HEK293 (cell line): ENCODE data around the gene HES1.
A peak's percentile ranks its signal among the peaks of the same experiment; 100 is the strongest.

Experiments
- CTCF ChIA-PET: fragments of 350-600 bp; formaldehyde crosslinking; extraction: SDS; loops from one replicate; lab custom pipeline; 2021; ENCODE audit warnings: antibody characterized with exemption; lab: Yijun Ruan, JAX
- POLR2A ChIA-PET: fragments of 300-600 bp; formaldehyde crosslinking; extraction: SDS; loops from one replicate; lab custom pipeline; 2020; ENCODE audit warnings: antibody characterized with exemption, inconsistent platforms; lab: Yijun Ruan, JAX
- H3K27ac ChIP-seq: fragments of 200-500 bp; sonication (Bioruptor generic); 2 replicates; pipeline ENCODE4 v1.5.1; 2014; ENCODE audit warnings: low read depth, low read length, control low read depth, inconsistent platforms; ENCODE audit errors: extremely low read depth
- H3K36me3 ChIP-seq, 2 experiments: fragments of 200-500 bp in 1 of 2; sonication (Bioruptor generic) in 1 of 2; 1 replicate in 1 of 2; 2 replicates in 1 of 2; pipeline ENCODE4 v1.5.1; 2014 to 2017; ENCODE audit warnings: inconsistent platforms in 2 of 2, low read length in 2 of 2; ENCODE audit not compliant: control insufficient read depth in 2 of 2, insufficient read depth in 1 of 2
- H3K4me1 ChIP-seq: fragments of 200-500 bp; sonication (Bioruptor generic); 2 replicates; pipeline ENCODE4 v1.5.1; 2014; ENCODE audit warnings: mild to moderate bottlenecking, low read length, inconsistent platforms; ENCODE audit not compliant: control insufficient read depth, insufficient read depth
- H3K4me3 ChIP-seq: 2 replicates; pipeline ENCODE4 v1.5.1; 2011; ENCODE audit warnings: low read depth, mild to moderate bottlenecking, control low read depth, low read length, moderate library complexity
- H3K9me3 ChIP-seq: fragments of 200-500 bp; sonication (Bioruptor generic); 2 replicates; pipeline ENCODE4 v1.5.1; 2014; ENCODE audit warnings: low read depth, low read length, inconsistent platforms; ENCODE audit not compliant: control insufficient read depth, insufficient read depth
- PRDM1 ChIP-seq: fragments of 450-650 bp; formaldehyde crosslinking; IDR thresholded peaks from 2 replicates; pipeline ENCODE4; 2016; ENCODE audit warnings: missing biosample characterization, missing genetic modification characterization
- TCF7L2 ChIP-seq: IDR thresholded peaks from 2 replicates; pipeline ENCODE4 v1.6.1; 2011; ENCODE audit warnings: low read depth, mild to moderate bottlenecking, inconsistent platforms, low read length, moderate library complexity, borderline replicate concordance
- TRIM28 ChIP-seq: IDR thresholded peaks from 2 replicates; pipeline ENCODE4 v1.6.1; 2011; ENCODE audit warnings: low read length, control low read depth, borderline replicate concordance
- YY2 ChIP-seq: fragments of 450-650 bp; formaldehyde crosslinking; IDR thresholded peaks from 2 replicates; pipeline ENCODE4 v1.5.1; 2016; ENCODE audit warnings: missing biosample characterization, missing genetic modification characterization
- ZBTB17 ChIP-seq: fragments of 450-650 bp; formaldehyde crosslinking; IDR thresholded peaks from 2 replicates; pipeline ENCODE4 v1.5.1; 2016; ENCODE audit warnings: missing biosample characterization, missing genetic modification characterization
- ZFHX2 ChIP-seq: fragments of 450-650 bp; formaldehyde crosslinking; conservative IDR thresholded peaks from 2 replicates; pipeline ENCODE4 v1.5.1; 2016; ENCODE audit warnings: missing biosample characterization, missing genetic modification characterization
- ZNF16 ChIP-seq: fragments of 450-650 bp; formaldehyde crosslinking; IDR thresholded peaks from 2 replicates; pipeline ENCODE4 v1.5.1; 2016; ENCODE audit warnings: low read depth, missing biosample characterization, missing genetic modification characterization
- ZNF175 ChIP-seq: fragments of 450-650 bp; formaldehyde crosslinking; IDR thresholded peaks from 2 replicates; pipeline ENCODE4 v1.5.1; 2016; ENCODE audit warnings: missing biosample characterization, missing genetic modification characterization
- ZNF202 ChIP-seq: fragments of 450-650 bp; formaldehyde crosslinking; IDR thresholded peaks from 2 replicates; pipeline ENCODE4 v1.5.1; 2016; ENCODE audit warnings: missing biosample characterization, missing genetic modification characterization, borderline replicate concordance
- ZNF266 ChIP-seq: fragments of 450-650 bp; formaldehyde crosslinking; IDR thresholded peaks from 2 replicates; pipeline ENCODE4 v1.5.1; 2016; ENCODE audit warnings: missing biosample characterization, missing genetic modification characterization, low read depth
- ZNF335 ChIP-seq: fragments of 450-650 bp; formaldehyde crosslinking; conservative IDR thresholded peaks from 2 replicates; pipeline ENCODE4 v1.5.1; 2016; ENCODE audit warnings: missing biosample characterization, missing genetic modification characterization
- ZNF341 ChIP-seq: fragments of 450-650 bp; formaldehyde crosslinking; IDR thresholded peaks from 2 replicates; pipeline ENCODE4; 2016; ENCODE audit warnings: low read depth, missing biosample characterization, missing genetic modification characterization
- ZNF561 ChIP-seq: fragments of 450-650 bp; IDR thresholded peaks from 2 replicates; pipeline ENCODE4 v1.5.1; 2018; ENCODE audit warnings: missing biosample characterization, missing genetic modification characterization, borderline replicate concordance
- ZNF629 ChIP-seq: fragments of 450-650 bp; formaldehyde crosslinking; IDR thresholded peaks from 2 replicates; pipeline ENCODE4 v1.5.1; 2017; ENCODE audit warnings: missing biosample characterization, missing genetic modification characterization
- ZNF660 ChIP-seq: fragments of 450-650 bp; IDR thresholded peaks from 2 replicates; pipeline ENCODE4 v1.5.1; 2018; ENCODE audit warnings: missing biosample characterization, mild to moderate bottlenecking, missing genetic modification characterization
- ZNF664 ChIP-seq: fragments of 450-650 bp; formaldehyde crosslinking; IDR thresholded peaks from 2 replicates; pipeline ENCODE4 v1.5.1; 2016; ENCODE audit warnings: missing biosample characterization, missing genetic modification characterization
- ZNF704 ChIP-seq: fragments of 450-650 bp; formaldehyde crosslinking; IDR thresholded peaks from 2 replicates; pipeline ENCODE4 v1.5.1; 2016; ENCODE audit warnings: missing biosample characterization, missing genetic modification characterization
- ZNF843 ChIP-seq: fragments of 450-650 bp; formaldehyde crosslinking; IDR thresholded peaks from 2 replicates; pipeline ENCODE4 v1.5.1; 2016; ENCODE audit warnings: missing biosample characterization, missing genetic modification characterization
- ZSCAN30 ChIP-seq: fragments of 450-650 bp; IDR thresholded peaks from 2 replicates; pipeline ENCODE4 v1.5.1; 2018; ENCODE audit warnings: missing biosample characterization, mild to moderate bottlenecking, missing genetic modification characterization, moderate library complexity
- TF ChIP-seq, protein P1 (sequence below): fragments of 450-650 bp; formaldehyde crosslinking; IDR thresholded peaks from 2 replicates; pipeline ENCODE4 v1.5.1; 2016; ENCODE audit warnings: missing biosample characterization, missing genetic modification characterization
- TF ChIP-seq, protein P2 (sequence below): fragments of 450-650 bp; formaldehyde crosslinking; IDR thresholded peaks from 2 replicates; pipeline ENCODE4 v1.5.1; 2016; ENCODE audit warnings: missing biosample characterization, missing genetic modification characterization
- TF ChIP-seq, protein P3 (sequence below): sonication (generic); formaldehyde crosslinking; IDR thresholded peaks from 2 replicates; pipeline ENCODE4 v1.8.1; 2022; ENCODE audit warnings: mild to moderate bottlenecking, moderate library complexity, missing genetic modification reagents
- TF ChIP-seq, protein P4 (sequence below): fragments of 450-650 bp; formaldehyde crosslinking; IDR thresholded peaks from 2 replicates; pipeline ENCODE4; 2016; ENCODE audit warnings: missing biosample characterization, missing genetic modification characterization

Gene HES1

GRCh38 chr3:194133661-194134230 is 2.2 kb upstream of the HES1 start (continued):
- peak; percentile 33; the same call in 1 of the 2 replicates for TF ChIP-seq ZNF341 (tag by site-specific recombination)
- TF ChIP-seq ZNF664 (tag by site-specific recombination) = no peak
- TF ChIP-seq, protein P1, sequence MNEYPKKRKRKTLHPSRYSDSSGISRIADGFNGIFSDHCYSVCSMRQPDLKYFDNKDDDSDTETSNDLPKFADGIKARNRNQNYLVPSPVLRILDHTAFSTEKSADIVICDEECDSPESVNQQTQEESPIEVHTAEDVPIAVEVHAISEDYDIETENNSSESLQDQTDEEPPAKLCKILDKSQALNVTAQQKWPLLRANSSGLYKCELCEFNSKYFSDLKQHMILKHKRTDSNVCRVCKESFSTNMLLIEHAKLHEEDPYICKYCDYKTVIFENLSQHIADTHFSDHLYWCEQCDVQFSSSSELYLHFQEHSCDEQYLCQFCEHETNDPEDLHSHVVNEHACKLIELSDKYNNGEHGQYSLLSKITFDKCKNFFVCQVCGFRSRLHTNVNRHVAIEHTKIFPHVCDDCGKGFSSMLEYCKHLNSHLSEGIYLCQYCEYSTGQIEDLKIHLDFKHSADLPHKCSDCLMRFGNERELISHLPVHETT (tag by site-specific recombination) = 0 out of 2 replicates have a peak, but pooled peaks have one; percentile 21
- no peak for TF ChIP-seq ZNF175 (tag by site-specific recombination)
- no peak for TF ChIP-seq ZNF704 (tag by site-specific recombination)
- TF ChIP-seq ZNF660 (tag by site-specific recombination) = peak; percentile 61
- TF ChIP-seq, protein P2, sequence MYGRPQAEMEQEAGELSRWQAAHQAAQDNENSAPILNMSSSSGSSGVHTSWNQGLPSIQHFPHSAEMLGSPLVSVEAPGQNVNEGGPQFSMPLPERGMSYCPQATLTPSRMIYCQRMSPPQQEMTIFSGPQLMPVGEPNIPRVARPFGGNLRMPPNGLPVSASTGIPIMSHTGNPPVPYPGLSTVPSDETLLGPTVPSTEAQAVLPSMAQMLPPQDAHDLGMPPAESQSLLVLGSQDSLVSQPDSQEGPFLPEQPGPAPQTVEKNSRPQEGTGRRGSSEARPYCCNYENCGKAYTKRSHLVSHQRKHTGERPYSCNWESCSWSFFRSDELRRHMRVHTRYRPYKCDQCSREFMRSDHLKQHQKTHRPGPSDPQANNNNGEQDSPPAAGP (tag by site-specific recombination) = peak; percentile 26; the same call in 1 of the 2 replicates
- TF ChIP-seq ZNF16 (tag by site-specific recombination) = no peak
- peak; percentile 86 for TF ChIP-seq TCF7L2
- TF ChIP-seq ZFHX2 (tag by site-specific recombination) = peak; percentile 80
- TF ChIP-seq YY2 = no peak
- peak; percentile 89 for TF ChIP-seq ZBTB17 (tag by site-specific recombination)

DNA sequence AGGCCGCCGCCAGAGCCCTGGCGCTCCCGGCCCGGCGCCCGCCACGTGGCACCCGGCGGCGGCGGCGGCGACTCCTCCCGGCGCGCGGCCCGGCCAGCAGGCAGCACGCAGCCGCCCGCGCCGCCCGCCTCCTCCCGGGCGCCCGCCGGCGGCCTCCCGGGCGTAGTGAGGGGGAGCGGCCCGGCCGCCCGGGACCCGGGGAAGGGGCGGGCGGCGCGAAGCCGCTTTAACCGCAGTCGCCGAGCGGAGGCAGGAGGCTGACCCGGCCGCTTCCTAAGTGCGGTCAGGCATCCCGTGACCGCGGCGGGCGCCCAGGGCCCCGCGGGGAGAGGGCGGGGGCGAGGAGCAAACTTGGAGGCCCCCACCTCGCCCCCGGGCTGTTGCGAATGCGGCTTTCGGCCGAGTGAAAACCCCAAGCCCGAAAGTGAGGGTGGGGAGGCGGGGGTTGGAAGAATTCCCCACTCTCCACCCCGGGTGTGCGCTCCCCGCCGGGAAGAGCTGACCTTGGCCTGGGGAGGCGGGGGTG is 1.7 kb upstream of the HES1 start:
- TF ChIP-seq TRIM28 = no peak
- TF ChIP-seq ZNF660 (tag by site-specific recombination) = peak; percentile 55; the same call in 1 of the 2 replicates
- TF ChIP-seq ZNF266 (tag by site-specific recombination) = no peak
- no peak for TF ChIP-seq ZNF629 (tag by site-specific recombination)
- TF ChIP-seq ZBTB17 (tag by site-specific recombination) = no peak
- peak; percentile 33; the same call in 1 of the 2 replicates for TF ChIP-seq ZNF335
- TF ChIP-seq ZNF202 (tag by site-specific recombination) = peak; percentile 33; the same call in 1 of the 2 replicates
- peak; percentile 94 for TF ChIP-seq PRDM1 (tag by site-specific recombination)
- TF ChIP-seq, protein P3, sequence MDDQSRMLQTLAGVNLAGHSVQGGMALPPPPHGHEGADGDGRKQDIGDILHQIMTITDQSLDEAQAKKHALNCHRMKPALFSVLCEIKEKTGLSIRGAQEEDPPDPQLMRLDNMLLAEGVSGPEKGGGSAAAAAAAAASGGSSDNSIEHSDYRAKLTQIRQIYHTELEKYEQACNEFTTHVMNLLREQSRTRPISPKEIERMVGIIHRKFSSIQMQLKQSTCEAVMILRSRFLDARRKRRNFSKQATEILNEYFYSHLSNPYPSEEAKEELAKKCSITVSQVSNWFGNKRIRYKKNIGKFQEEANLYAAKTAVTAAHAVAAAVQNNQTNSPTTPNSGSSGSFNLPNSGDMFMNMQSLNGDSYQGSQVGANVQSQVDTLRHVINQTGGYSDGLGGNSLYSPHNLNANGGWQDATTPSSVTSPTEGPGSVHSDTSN (CRISPR knock-in tag) = 0 out of 2 replicates have a peak, but pooled peaks have one; percentile 11
- peak; percentile 48; the same call in 1 of the 2 replicates for TF ChIP-seq ZSCAN30
- TF ChIP-seq, protein P4, sequence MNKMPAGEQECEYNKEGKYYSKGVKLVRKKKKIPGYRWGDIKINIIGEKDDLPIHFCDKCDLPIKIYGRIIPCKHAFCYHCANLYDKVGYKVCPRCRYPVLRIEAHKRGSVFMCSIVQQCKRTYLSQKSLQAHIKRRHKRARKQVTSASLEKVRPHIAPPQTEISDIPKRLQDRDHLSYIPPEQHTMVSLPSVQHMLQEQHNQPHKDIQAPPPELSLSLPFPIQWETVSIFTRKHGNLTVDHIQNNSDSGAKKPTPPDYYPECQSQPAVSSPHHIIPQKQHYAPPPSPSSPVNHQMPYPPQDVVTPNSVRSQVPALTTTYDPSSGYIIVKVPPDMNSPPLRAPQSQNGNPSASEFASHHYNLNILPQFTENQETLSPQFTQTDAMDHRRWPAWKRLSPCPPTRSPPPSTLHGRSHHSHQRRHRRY = no peak
- TF ChIP-seq ZNF341 (tag by site-specific recombination) = peak; percentile 99
- no peak for TF ChIP-seq ZNF843 (tag by site-specific recombination)
- TF ChIP-seq ZNF561 (tag by site-specific recombination) = peak; percentile 24; the same call in 1 of the 2 replicates
- Histone ChIP-seq H3K9me3 (no peaks in the 10 kb centered on the region), H3K27ac (peak overlapping the region; percentile 98), H3K36me3 (peaks cover 5 to 26% of the 10 kb centered on the region in 2 experiments; a peak in 2 of 3 replicates), H3K4me3 (peak overlapping the region; percentile 34), H3K4me1 (peaks cover 12% of the 10 kb centered on the region)
- ChIA-PET CTCF (interaction anchor here (1.0 to 5.1 kb wide), 2 partner anchors 182 to 353 kb away, joined by 3 to 21 read pairs; no protein-coding TSS in a partner anchor), POLR2A (interaction anchor here (0.6 to 9.5 kb wide), 12 partner anchors 11 to 353 kb away, joined by 3 to 145 read pairs (median 5); no protein-coding TSS in a partner anchor)
